T-cell (primary cell): ENCODE results near the gene PIP5KL1. TPM values are rescaled to one million over a fixed set of nuclear protein-coding genes. Genes with fewer than 3 reads are reported as not detected.

Source experiments
- total RNA-seq, 35 experiments: library from RNA in 6 of 35; stranded (reverse) in 6 of 35; fragments of 120-200 nt in 1 of 35; gene quantifications; one replicate each; pipeline versions ENCODE4 v1.2.1 to v1.2.4 and lab custom pipeline; 2013 to 2026

The PIP5KL1 gene
- total RNA-seq, 5 donors from 2014 or later (not counting 1 experiment from before 2014, with no cell fraction given) = 0.99 to 5.6 (median 2.6) TPM

Other genes starting within 250 kb of the PIP5KL1 start
- under 1 TPM in 3 of 5 donors, not detected in 2; 0.13 to 0.44 (median 0.40) TPM for gene CFAP157, start 223.8 kb downstream of the PIP5KL1 start, total RNA-seq
- gene PTRH1, start 215.1 kb downstream of the PIP5KL1 start, total RNA-seq = 10 to 100 TPM in 4 of 5 donors, 1 to 10 TPM in 1; 4.4 to 15.9 (median 12.9) TPM
- gene TTC16, start 214.7 kb downstream of the PIP5KL1 start, total RNA-seq = 10 to 100 TPM in 1 of 5 donors, 1 to 10 TPM in 4; 4.6 to 31.8 (median 6.2) TPM
- gene TOR2A, start 195.5 kb downstream of the PIP5KL1 start, total RNA-seq = 10 to 100 TPM in 3 of 5 donors, 1 to 10 TPM in 2; 7.7 to 18.4 (median 15.5) TPM
- 10 to 100 TPM; 31.6 to 48.7 (median 47.7) TPM for gene SH2D3C, start 152.1 kb downstream of the PIP5KL1 start, total RNA-seq
- 100 to 1,000 TPM; 108 to 159 (median 147) TPM for gene CDK9, start 144.7 kb downstream of the PIP5KL1 start, total RNA-seq
- 100 to 1,000 TPM in 3 of 5 donors, 10 to 100 TPM in 2; 78.4 to 151 (median 139) TPM for gene FPGS, start 127.9 kb downstream of the PIP5KL1 start, total RNA-seq
- gene ENG, start 76.1 kb downstream of the PIP5KL1 start, total RNA-seq = 10 to 100 TPM in 1 of 5 donors, 1 to 10 TPM in 4; 6.8 to 16.7 (median 8.8) TPM
- gene AK1, start 53.1 kb downstream of the PIP5KL1 start, total RNA-seq = 10 to 100 TPM; 40.5 to 54.9 (median 50.4) TPM
- gene ST6GALNAC6, start 31.2 kb downstream of the PIP5KL1 start, total RNA-seq = 100 to 1,000 TPM in 2 of 5 donors, 10 to 100 TPM in 3; 73.0 to 123 (median 86.3) TPM
- gene ST6GALNAC4, start 13.7 kb downstream of the PIP5KL1 start, total RNA-seq = 10 to 100 TPM; 24.9 to 40.7 (median 35.1) TPM
- 10 to 100 TPM; 32.3 to 66.5 (median 60.5) TPM for gene DPM2, start 7.1 kb upstream of the PIP5KL1 start, total RNA-seq
- gene EEIG1, start 50.2 kb upstream of the PIP5KL1 start, total RNA-seq = 100 to 1,000 TPM; 351 to 746 (median 698) TPM
- 10 to 100 TPM; 11.6 to 14.9 (median 13.8) TPM for gene NAIF1, start 136.5 kb upstream of the PIP5KL1 start, total RNA-seq
- 10 to 100 TPM; 11.8 to 21.0 (median 17.3) TPM for gene SLC25A25, start 137.5 kb upstream of the PIP5KL1 start, total RNA-seq
- gene PTGES2, start 197.0 kb upstream of the PIP5KL1 start, total RNA-seq = 10 to 100 TPM; 60.2 to 91.7 (median 79.2) TPM
- gene LCN2, start 218.7 kb upstream of the PIP5KL1 start, total RNA-seq = not detected
- 10 to 100 TPM; 50.0 to 85.9 (median 81.4) TPM for gene BBLN, start 229.5 kb upstream of the PIP5KL1 start, total RNA-seq